Measurements from ENCODE around the gene TTC22.

The TTC22 gene

DNA sequence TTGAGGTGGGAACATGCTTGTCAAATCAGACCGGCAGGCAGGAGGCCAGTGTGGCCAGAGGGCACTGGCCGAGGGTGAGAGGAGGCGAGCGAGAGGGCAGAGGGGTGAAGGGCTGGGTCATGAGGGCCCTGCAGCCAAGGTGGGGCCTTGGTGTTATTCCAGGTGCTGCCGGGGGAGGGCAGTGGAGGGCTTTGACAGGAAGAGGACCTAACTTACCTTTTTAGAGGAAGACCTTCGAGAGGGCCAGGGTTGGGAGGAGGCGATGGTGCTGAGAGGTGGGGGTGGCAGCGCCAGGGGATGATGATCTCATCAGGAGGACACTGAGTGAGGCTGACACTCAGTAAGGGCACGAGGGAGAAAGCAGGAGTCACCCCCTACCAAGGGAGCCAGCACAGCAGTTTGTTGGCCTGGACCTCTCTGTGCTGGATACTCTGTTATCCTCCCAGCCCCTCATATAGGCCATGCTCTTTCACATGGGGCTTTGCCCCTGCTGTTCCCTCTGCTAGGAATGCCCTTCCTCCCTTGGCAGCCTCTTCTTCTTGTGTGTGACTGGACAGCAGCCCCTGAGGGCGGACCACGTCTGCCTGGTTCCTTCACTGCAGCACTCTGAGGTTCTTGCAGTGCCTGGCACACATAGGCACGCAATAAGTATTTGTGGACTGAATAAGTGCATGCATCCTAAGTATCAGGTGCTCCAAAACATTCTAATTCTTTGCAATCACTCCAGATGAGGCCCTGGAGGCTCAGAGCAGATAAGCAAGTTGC lies 7.5 kb upstream of the TTC22 start:
- in situ Hi-C loops (cut with HindIII; ENCODE audit: low sequenced_read_pairs), result no loop called here

DNA sequence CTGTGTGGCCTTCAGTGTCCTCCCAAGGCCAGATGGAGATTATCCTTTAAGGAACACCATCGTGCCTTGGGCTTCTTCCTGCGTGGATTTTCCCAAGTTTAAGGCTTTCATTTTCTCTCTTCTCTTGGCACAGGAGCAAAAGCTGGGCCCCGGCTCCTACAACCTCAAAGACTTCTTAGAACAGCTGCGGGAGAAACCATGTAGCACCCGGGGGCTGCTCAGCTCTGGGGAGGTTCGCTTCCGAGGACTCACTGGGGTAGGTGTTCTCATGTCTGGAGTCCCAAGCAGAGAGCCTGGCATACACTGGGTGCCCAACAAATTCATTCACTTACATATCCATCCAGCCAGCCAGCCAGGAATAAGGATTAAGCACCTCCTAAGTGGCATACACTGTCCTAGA lies 6.6 kb upstream of the TTC22 start:
- in situ Hi-C loops (cut with HindIII; ENCODE audit: low sequenced_read_pairs), result no loop called here

GRCh38 chr1:54806931-54807611 lies 5.9 kb upstream of the TTC22 start:
- in situ Hi-C loops (cut with HindIII; ENCODE audit: low sequenced_read_pairs), result no loop called here

GRCh38 chr1:54805981-54806381 lies 4.9 kb upstream of the TTC22 start:
- in situ Hi-C loops (cut with HindIII; ENCODE audit: low sequenced_read_pairs), result no loop called here

- in situ Hi-C loops (cut with HindIII; ENCODE audit: low sequenced_read_pairs), result no loop called here
Observed at GRCh38 chr1:54805466-54805865, 4.3 kb upstream of the TTC22 start.

- in situ Hi-C loops (cut with HindIII; ENCODE audit: low sequenced_read_pairs), result no loop called here
Observed at GRCh38 chr1:54804471-54805132, 3.5 kb upstream of the TTC22 start.

GRCh38 chr1:54803761-54804470 lies 2.8 kb upstream of the TTC22 start:
- in situ Hi-C loops (cut with HindIII; ENCODE audit: low sequenced_read_pairs), result no loop called here

- in situ Hi-C loops (cut with HindIII; ENCODE audit: low sequenced_read_pairs), result no loop called here
Observed at GRCh38 chr1:54800041-54800898, 853 bp downstream of the TTC22 start.

GRCh38 chr1:54798769-54799641 lies 2.1 kb downstream of the TTC22 start:
- in situ Hi-C loops (cut with HindIII; ENCODE audit: low sequenced_read_pairs), result no loop called here

DNA sequence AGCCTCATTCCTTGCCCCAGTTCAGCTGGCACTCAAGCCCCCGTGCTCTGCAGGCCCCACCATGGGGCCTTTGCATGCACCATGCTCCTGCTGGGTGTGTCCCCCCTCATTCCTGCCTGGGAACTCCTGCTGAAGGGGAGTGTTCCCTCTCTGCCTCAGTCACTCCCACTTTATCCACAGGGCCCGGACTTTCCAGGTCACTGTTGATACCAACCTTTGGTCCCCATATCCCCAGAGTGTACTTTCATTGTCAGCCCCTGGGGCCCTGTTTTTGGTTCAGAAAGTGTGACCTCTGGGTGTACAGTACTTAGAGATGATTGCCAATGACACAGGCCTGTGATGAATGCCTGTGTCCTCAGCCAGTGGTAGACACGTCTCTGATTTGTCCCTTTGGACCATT lies 2.9 kb downstream of the TTC22 start:
- in situ Hi-C loops (cut with HindIII; ENCODE audit: low sequenced_read_pairs), result no loop called here

- in situ Hi-C loops (cut with HindIII; ENCODE audit: low sequenced_read_pairs), result no loop called here
Observed at GRCh38 chr1:54796902-54797301, 4.2 kb downstream of the TTC22 start.

- in situ Hi-C loops (cut with HindIII; ENCODE audit: low sequenced_read_pairs), result no loop called here
Observed at GRCh38 chr1:54795841-54796468, 5.2 kb downstream of the TTC22 start.

- in situ Hi-C loops (cut with HindIII; ENCODE audit: low sequenced_read_pairs), result no loop called here
Observed at GRCh38 chr1:54795356-54795665, 5.8 kb downstream of the TTC22 start.

GRCh38 chr1:54794451-54795355 lies 6.4 kb downstream of the TTC22 start:
- in situ Hi-C loops (cut with HindIII; ENCODE audit: low sequenced_read_pairs), result no loop called here

DNA sequence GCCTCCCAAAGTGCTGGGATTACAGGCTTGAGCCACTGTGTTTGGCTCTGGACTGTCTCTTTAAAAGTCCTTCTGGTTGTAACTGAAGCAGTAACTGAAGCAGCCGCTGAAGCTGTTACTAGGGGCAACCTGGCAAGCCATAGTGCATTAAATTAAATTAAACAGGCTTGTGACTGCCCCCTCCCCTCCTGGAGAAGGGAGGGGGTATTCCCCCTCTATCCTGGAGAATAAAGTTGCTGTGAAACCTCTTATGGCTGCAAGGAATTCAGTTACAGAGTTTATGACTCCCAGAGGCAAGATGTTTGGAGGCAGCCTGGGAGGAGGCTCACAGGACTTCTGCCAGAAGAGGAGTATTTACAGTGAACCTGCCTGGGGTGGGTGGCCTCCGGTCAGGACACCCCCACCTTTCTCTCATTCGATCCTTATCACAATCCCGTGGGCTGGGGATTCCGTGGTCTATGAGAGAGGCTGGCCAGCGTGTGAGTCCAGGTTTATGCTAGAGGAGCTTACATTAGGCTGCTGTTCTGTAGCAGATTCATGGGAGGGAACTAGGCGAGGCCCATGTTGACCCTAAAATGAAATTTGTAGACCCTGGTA lies 8.3 kb downstream of the TTC22 start:
- in situ Hi-C loops (cut with HindIII; ENCODE audit: low sequenced_read_pairs), result no loop called here

DNA sequence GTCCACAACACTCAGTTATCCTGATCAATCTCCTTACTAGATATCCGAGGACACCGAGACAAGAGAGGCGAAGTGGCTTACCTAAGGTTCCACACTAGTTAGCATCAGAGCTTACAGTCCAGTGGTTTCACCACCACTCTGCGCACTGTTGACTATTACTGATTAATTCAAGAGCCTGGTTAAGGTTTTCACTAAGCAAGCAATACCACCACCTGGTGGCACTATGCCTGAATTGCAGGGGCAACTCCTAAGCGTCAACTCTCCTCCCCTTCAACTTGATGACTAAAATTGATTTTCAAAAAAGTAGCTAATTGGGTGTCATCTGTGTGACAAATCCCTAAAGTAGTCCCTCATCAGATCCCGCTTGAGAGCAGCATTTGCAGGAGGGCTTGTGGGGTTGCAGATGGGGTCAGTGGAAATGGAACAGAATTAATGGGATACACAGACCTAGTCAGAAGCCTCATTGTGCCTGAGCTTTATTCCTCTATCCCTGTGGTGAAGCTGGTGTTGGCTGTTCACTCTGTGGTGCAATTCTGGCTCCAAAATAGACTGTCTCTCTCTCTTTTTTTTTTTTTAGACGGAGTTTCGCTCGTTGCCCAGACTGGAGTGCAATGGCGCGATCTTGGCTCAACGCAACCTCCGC lies 9.1 kb downstream of the TTC22 start:
- in situ Hi-C loops (cut with HindIII; ENCODE audit: low sequenced_read_pairs), result no loop called here

- in situ Hi-C loops (cut with HindIII; ENCODE audit: low sequenced_read_pairs), result no loop called here
Observed at GRCh38 chr1:54788459-54788858, 12.7 kb downstream of the TTC22 start.

Measured in DLD1 (cell line).